ENCODE measurements around the gene MYD88.

DNA sequence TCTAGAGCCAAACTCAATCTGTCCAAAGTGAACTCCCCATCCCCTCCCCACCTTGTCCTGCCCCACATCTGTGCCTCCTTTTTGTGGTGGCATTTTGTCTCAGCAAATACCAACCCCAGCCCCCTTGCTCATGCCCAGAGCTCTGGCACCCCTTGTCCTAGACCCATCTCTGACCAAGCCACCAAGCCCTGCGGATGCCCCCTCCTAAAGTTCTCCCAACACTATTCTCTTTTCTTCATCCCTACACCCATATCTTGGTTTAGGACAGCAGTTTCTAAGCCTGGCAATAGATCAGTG is 19.3 kb upstream of the MYD88 start:
- TF ChIP-seq, protein P1, sequence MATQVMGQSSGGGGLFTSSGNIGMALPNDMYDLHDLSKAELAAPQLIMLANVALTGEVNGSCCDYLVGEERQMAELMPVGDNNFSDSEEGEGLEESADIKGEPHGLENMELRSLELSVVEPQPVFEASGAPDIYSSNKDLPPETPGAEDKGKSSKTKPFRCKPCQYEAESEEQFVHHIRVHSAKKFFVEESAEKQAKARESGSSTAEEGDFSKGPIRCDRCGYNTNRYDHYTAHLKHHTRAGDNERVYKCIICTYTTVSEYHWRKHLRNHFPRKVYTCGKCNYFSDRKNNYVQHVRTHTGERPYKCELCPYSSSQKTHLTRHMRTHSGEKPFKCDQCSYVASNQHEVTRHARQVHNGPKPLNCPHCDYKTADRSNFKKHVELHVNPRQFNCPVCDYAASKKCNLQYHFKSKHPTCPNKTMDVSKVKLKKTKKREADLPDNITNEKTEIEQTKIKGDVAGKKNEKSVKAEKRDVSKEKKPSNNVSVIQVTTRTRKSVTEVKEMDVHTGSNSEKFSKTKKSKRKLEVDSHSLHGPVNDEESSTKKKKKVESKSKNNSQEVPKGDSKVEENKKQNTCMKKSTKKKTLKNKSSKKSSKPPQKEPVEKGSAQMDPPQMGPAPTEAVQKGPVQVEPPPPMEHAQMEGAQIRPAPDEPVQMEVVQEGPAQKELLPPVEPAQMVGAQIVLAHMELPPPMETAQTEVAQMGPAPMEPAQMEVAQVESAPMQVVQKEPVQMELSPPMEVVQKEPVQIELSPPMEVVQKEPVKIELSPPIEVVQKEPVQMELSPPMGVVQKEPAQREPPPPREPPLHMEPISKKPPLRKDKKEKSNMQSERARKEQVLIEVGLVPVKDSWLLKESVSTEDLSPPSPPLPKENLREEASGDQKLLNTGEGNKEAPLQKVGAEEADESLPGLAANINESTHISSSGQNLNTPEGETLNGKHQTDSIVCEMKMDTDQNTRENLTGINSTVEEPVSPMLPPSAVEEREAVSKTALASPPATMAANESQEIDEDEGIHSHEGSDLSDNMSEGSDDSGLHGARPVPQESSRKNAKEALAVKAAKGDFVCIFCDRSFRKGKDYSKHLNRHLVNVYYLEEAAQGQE (IDR thresholded peaks at IDR 0.05; ENCODE audit: borderline replicate concordance), result no peak
- TF ChIP-seq, protein P2, sequence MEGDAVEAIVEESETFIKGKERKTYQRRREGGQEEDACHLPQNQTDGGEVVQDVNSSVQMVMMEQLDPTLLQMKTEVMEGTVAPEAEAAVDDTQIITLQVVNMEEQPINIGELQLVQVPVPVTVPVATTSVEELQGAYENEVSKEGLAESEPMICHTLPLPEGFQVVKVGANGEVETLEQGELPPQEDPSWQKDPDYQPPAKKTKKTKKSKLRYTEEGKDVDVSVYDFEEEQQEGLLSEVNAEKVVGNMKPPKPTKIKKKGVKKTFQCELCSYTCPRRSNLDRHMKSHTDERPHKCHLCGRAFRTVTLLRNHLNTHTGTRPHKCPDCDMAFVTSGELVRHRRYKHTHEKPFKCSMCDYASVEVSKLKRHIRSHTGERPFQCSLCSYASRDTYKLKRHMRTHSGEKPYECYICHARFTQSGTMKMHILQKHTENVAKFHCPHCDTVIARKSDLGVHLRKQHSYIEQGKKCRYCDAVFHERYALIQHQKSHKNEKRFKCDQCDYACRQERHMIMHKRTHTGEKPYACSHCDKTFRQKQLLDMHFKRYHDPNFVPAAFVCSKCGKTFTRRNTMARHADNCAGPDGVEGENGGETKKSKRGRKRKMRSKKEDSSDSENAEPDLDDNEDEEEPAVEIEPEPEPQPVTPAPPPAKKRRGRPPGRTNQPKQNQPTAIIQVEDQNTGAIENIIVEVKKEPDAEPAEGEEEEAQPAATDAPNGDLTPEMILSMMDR (IDR thresholded peaks at IDR 0.05; ENCODE audit: poor library complexity, severe bottlenecking), result no peak

All from neural cell (in vitro differentiated cells).